22Rv1 (cell line): ENCODE data around the gene BNC2.

Source experiments
- ZFX ChIP-seq: fragments of 450-650 bp; IDR thresholded peaks from 2 replicates; pipeline ENCODE4 v1.6.1; 2017; ENCODE audit warnings: antibody characterized with exemption, borderline replicate concordance
- TF ChIP-seq, protein P1 (sequence below): fragments of 450-650 bp; IDR thresholded peaks from 2 replicates; pipeline ENCODE4 v1.5.1; 2017; ENCODE audit warnings: mild to moderate bottlenecking

DNA sequence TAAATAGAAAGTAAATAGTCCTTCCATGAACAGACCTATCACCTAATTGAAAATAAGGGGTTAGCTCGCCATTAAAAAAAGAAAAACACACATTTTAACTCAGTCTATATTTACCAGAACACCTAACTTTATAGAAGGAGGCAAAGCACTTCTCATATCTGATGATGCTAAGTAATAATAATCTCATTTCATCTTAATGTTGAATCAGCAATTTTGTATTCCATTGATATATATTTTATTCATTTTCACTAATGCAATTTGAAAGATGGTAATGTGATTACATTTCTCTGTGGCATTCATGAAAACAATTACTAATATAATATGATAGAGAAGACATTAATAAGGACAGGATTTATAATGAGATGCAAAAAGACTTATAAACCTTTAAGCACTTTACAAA is 276.7 kb downstream of the BNC2 start:
- TF ChIP-seq, protein P1, sequence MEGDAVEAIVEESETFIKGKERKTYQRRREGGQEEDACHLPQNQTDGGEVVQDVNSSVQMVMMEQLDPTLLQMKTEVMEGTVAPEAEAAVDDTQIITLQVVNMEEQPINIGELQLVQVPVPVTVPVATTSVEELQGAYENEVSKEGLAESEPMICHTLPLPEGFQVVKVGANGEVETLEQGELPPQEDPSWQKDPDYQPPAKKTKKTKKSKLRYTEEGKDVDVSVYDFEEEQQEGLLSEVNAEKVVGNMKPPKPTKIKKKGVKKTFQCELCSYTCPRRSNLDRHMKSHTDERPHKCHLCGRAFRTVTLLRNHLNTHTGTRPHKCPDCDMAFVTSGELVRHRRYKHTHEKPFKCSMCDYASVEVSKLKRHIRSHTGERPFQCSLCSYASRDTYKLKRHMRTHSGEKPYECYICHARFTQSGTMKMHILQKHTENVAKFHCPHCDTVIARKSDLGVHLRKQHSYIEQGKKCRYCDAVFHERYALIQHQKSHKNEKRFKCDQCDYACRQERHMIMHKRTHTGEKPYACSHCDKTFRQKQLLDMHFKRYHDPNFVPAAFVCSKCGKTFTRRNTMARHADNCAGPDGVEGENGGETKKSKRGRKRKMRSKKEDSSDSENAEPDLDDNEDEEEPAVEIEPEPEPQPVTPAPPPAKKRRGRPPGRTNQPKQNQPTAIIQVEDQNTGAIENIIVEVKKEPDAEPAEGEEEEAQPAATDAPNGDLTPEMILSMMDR = no peak
- no peak for TF ChIP-seq ZFX
